Endothelial cell of umbilical vein (primary cell): ENCODE measurements around the gene C14orf93.
A peak's percentile ranks its signal among the peaks of the same experiment; 100 is the strongest.

Experiments used
- EZH2 ChIP-seq: IDR thresholded peaks from 2 replicates; pipeline ENCODE4 v1.6.1; 2012; ENCODE audit warnings: borderline replicate concordance, low read depth, mild to moderate bottlenecking, moderate library complexity, low read length, inconsistent platforms; ENCODE audit not compliant: severe bottlenecking
- POLR2AphosphoS5 ChIP-seq: IDR thresholded peaks from 2 replicates; pipeline ENCODE4 v1.6.1; 2012; ENCODE audit warnings: low read depth, mild to moderate bottlenecking, control low read depth, low read length, moderate library complexity; ENCODE audit not compliant: insufficient read depth
- TF ChIP-seq, protein P1 (sequence below), 2 donors: IDR thresholded peaks; 1 replicate in 1 of 2; 2 replicates in 1 of 2; pipeline ENCODE4 v1.5.1; 2011; ENCODE audit warnings: low read length in 2 of 2, mild to moderate bottlenecking in 2 of 2, moderate library complexity in 2 of 2, control low read depth in 1 of 2, inconsistent platforms in 1 of 2, low read depth in 1 of 2; ENCODE audit not compliant: insufficient read depth in 1 of 2; ENCODE audit errors: extremely low read depth in 1 of 2

GRCh38 chr14:22986508-22987054 lies 23.4 kb downstream of the C14orf93 start:
- TF ChIP-seq, protein P1, sequence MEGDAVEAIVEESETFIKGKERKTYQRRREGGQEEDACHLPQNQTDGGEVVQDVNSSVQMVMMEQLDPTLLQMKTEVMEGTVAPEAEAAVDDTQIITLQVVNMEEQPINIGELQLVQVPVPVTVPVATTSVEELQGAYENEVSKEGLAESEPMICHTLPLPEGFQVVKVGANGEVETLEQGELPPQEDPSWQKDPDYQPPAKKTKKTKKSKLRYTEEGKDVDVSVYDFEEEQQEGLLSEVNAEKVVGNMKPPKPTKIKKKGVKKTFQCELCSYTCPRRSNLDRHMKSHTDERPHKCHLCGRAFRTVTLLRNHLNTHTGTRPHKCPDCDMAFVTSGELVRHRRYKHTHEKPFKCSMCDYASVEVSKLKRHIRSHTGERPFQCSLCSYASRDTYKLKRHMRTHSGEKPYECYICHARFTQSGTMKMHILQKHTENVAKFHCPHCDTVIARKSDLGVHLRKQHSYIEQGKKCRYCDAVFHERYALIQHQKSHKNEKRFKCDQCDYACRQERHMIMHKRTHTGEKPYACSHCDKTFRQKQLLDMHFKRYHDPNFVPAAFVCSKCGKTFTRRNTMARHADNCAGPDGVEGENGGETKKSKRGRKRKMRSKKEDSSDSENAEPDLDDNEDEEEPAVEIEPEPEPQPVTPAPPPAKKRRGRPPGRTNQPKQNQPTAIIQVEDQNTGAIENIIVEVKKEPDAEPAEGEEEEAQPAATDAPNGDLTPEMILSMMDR (IDR thresholded peaks at IDR 0.05; ENCODE audit: extremely low read depth in 1 of 2, insufficient read depth in 1 of 2, low read depth in 1 of 2, low read length in 2 of 2): peak; percentile 78 to 82
- TF ChIP-seq EZH2 (no peak), POLR2AphosphoS5 (no peak)
